ENCODE measurements around the gene ANKAR. TPM values are rescaled to one million over a fixed set of nuclear protein-coding genes. Genes with fewer than 3 reads are reported as not detected.

The ANKAR gene
- total and polyA plus RNA-seq, 2 experiments from 2014 or later: 3.0 to 4.4 TPM

DNA sequence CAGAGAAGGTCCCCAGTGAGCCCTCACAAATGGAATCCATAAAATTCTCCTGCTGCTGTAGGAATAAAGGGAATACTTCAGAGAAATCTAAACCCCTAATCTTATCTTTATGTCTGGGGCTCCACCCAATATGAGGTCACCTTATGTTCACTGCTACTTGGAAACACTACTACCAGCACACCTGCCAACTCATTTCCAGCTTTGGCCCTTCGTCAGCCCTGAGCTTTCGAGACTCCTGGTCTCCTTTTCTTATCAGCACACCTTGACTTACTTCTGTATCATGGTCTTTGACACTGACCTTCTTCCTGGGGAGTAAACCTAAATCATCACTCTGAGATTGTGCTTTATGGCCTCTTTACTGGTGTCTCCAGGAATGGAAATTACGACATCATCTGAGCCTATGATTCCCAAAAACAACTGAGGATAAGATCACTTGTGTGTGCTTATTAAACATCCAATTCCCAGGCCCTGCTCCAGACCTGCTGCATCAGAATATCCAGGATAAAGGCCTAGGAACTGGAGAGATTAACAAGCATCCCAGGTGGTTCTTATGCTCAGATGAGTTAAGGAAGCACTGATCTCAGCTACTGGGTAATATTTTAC, 35.4 kb upstream of the ANKAR start:
- Histone ChIP-seq H3K4me2 (no peak overlapping the region), H4K20me1 (replicated peaks; ENCODE audit: insufficient read depth) (no peaks in the 10 kb centered on the region), H3K9me2 (ENCODE audit: insufficient read depth) (no peaks in the 10 kb centered on the region; the same call in 1 of the 2 replicates), H3K27me3 (ENCODE audit: insufficient read depth) (no peaks in the 10 kb centered on the region), H3K79me2 (replicated peaks; ENCODE audit: insufficient read depth) (no peaks in the 10 kb centered on the region), H3K27ac (ENCODE audit: low read depth) (no peak overlapping the region), H3K36me3 (ENCODE audit: insufficient read depth) (no peaks in the 10 kb centered on the region), H3F3A (replicated peaks; ENCODE audit: low read depth) (no peaks in the 10 kb centered on the region), H3K4me3 (no peak overlapping the region), H3K4me1 (ENCODE audit: insufficient read depth) (peaks cover 11% of the 10 kb centered on the region; the same call in 1 of the 2 replicates), H2AFZ (no peak overlapping the region)
- DNase-seq (ENCODE audit: low spot score): no peak
- no peaks in the 10 kb centered on the region for H3K9me3 Mint-ChIP-seq
- no peak for ATAC-seq
- H3K4me1 Mint-ChIP-seq: peaks cover 11% of the 10 kb centered on the region
- no peaks in the 10 kb centered on the region for H3K27me3 Mint-ChIP-seq (ENCODE audit: insufficient read depth, low read depth, poor library complexity)
- no peak overlapping the region for H3K27ac Mint-ChIP-seq
- no peak overlapping the region for H3K4me3 Mint-ChIP-seq
- no peaks in the 10 kb centered on the region for H3K36me3 Mint-ChIP-seq (ENCODE audit: low read depth)
- TF ChIP-seq ZNF331 (CRISPR knock-in tag; IDR thresholded peaks at IDR 0.05; ENCODE audit: low read depth): no peak
- TF ChIP-seq, protein P1, sequence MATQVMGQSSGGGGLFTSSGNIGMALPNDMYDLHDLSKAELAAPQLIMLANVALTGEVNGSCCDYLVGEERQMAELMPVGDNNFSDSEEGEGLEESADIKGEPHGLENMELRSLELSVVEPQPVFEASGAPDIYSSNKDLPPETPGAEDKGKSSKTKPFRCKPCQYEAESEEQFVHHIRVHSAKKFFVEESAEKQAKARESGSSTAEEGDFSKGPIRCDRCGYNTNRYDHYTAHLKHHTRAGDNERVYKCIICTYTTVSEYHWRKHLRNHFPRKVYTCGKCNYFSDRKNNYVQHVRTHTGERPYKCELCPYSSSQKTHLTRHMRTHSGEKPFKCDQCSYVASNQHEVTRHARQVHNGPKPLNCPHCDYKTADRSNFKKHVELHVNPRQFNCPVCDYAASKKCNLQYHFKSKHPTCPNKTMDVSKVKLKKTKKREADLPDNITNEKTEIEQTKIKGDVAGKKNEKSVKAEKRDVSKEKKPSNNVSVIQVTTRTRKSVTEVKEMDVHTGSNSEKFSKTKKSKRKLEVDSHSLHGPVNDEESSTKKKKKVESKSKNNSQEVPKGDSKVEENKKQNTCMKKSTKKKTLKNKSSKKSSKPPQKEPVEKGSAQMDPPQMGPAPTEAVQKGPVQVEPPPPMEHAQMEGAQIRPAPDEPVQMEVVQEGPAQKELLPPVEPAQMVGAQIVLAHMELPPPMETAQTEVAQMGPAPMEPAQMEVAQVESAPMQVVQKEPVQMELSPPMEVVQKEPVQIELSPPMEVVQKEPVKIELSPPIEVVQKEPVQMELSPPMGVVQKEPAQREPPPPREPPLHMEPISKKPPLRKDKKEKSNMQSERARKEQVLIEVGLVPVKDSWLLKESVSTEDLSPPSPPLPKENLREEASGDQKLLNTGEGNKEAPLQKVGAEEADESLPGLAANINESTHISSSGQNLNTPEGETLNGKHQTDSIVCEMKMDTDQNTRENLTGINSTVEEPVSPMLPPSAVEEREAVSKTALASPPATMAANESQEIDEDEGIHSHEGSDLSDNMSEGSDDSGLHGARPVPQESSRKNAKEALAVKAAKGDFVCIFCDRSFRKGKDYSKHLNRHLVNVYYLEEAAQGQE (IDR thresholded peaks at IDR 0.05; ENCODE audit: unreplicated experiment): no peak
- TF ChIP-seq, protein P2, sequence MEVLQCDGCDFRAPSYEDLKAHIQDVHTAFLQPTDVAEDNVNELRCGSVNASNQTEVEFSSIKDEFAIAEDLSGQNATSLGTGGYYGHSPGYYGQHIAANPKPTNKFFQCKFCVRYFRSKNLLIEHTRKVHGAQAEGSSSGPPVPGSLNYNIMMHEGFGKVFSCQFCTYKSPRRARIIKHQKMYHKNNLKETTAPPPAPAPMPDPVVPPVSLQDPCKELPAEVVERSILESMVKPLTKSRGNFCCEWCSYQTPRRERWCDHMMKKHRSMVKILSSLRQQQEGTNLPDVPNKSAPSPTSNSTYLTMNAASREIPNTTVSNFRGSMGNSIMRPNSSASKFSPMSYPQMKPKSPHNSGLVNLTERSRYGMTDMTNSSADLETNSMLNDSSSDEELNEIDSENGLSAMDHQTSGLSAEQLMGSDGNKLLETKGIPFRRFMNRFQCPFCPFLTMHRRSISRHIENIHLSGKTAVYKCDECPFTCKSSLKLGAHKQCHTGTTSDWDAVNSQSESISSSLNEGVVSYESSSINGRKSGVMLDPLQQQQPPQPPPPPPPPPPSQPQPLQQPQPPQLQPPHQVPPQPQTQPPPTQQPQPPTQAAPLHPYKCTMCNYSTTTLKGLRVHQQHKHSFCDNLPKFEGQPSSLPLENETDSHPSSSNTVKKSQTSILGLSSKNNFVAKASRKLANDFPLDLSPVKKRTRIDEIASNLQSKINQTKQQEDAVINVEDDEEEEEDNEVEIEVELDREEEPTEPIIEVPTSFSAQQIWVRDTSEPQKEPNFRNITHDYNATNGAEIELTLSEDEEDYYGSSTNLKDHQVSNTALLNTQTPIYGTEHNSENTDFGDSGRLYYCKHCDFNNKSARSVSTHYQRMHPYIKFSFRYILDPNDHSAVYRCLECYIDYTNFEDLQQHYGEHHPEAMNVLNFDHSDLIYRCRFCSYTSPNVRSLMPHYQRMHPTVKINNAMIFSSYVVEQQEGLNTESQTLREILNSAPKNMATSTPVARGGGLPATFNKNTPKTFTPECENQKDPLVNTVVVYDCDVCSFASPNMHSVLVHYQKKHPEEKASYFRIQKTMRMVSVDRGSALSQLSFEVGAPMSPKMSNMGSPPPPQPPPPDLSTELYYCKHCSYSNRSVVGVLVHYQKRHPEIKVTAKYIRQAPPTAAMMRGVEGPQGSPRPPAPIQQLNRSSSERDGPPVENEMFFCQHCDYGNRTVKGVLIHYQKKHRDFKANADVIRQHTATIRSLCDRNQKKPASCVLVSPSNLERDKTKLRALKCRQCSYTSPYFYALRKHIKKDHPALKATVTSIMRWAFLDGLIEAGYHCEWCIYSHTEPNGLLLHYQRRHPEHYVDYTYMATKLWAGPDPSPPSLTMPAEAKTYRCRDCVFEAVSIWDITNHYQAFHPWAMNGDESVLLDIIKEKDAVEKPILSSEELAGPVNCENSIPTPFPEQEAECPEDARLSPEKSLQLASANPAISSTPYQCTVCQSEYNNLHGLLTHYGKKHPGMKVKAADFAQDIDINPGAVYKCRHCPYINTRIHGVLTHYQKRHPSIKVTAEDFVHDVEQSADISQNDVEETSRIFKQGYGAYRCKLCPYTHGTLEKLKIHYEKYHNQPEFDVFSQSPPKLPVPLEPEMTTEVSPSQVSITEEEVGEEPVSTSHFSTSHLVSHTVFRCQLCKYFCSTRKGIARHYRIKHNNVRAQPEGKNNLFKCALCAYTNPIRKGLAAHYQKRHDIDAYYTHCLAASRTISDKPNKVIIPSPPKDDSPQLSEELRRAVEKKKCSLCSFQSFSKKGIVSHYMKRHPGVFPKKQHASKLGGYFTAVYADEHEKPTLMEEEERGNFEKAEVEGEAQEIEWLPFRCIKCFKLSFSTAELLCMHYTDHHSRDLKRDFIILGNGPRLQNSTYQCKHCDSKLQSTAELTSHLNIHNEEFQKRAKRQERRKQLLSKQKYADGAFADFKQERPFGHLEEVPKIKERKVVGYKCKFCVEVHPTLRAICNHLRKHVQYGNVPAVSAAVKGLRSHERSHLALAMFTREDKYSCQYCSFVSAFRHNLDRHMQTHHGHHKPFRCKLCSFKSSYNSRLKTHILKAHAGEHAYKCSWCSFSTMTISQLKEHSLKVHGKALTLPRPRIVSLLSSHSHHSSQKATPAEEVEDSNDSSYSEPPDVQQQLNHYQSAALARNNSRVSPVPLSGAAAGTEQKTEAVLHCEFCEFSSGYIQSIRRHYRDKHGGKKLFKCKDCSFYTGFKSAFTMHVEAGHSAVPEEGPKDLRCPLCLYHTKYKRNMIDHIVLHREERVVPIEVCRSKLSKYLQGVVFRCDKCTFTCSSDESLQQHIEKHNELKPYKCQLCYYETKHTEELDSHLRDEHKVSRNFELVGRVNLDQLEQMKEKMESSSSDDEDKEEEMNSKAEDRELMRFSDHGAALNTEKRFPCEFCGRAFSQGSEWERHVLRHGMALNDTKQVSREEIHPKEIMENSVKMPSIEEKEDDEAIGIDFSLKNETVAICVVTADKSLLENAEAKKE (CRISPR knock-in tag; IDR thresholded peaks at IDR 0.05): no peak
- TF ChIP-seq EZH2phosphoT487 (IDR thresholded peaks at IDR 0.05; ENCODE audit: unreplicated experiment): no peak
- TF ChIP-seq, protein P3, sequence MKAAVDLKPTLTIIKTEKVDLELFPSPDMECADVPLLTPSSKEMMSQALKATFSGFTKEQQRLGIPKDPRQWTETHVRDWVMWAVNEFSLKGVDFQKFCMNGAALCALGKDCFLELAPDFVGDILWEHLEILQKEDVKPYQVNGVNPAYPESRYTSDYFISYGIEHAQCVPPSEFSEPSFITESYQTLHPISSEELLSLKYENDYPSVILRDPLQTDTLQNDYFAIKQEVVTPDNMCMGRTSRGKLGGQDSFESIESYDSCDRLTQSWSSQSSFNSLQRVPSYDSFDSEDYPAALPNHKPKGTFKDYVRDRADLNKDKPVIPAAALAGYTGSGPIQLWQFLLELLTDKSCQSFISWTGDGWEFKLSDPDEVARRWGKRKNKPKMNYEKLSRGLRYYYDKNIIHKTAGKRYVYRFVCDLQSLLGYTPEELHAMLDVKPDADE (IDR thresholded peaks at IDR 0.05): no peak
- TF ChIP-seq NANOG (IDR thresholded peaks at IDR 0.05; ENCODE audit: borderline replicate concordance): no peak
- no peak for TF ChIP-seq STAT1 (IDR thresholded peaks at IDR 0.05; ENCODE audit: unreplicated experiment)
- no peak for TF ChIP-seq CREB1 (CRISPR knock-in tag; IDR thresholded peaks at IDR 0.05; ENCODE audit: low read depth)
- no peak for TF ChIP-seq ZNF114 (CRISPR knock-in tag; IDR thresholded peaks at IDR 0.05)
- TF ChIP-seq POLR2AphosphoS5 (IDR thresholded peaks at IDR 0.05; ENCODE audit: low read depth): no peak
- TF ChIP-seq, protein P4, sequence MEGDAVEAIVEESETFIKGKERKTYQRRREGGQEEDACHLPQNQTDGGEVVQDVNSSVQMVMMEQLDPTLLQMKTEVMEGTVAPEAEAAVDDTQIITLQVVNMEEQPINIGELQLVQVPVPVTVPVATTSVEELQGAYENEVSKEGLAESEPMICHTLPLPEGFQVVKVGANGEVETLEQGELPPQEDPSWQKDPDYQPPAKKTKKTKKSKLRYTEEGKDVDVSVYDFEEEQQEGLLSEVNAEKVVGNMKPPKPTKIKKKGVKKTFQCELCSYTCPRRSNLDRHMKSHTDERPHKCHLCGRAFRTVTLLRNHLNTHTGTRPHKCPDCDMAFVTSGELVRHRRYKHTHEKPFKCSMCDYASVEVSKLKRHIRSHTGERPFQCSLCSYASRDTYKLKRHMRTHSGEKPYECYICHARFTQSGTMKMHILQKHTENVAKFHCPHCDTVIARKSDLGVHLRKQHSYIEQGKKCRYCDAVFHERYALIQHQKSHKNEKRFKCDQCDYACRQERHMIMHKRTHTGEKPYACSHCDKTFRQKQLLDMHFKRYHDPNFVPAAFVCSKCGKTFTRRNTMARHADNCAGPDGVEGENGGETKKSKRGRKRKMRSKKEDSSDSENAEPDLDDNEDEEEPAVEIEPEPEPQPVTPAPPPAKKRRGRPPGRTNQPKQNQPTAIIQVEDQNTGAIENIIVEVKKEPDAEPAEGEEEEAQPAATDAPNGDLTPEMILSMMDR (conservative IDR thresholded peaks at IDR 0.05; ENCODE audit: low read depth in 2 of 2): no peak
